ENCODE measurements around the gene TERF2IP.
A peak's percentile ranks its signal among the peaks of the same experiment; 100 is the strongest.

Gene TERF2IP

GRCh38 chr16:75620326-75621169, 27.0 kb upstream of the TERF2IP start:
- H3K27me3 ChIP-seq (ENCODE audit: control insufficient read depth in 5 of 5, insufficient read depth in 4 of 5, low read length in 5 of 5), result no peaks in the 10 kb centered on the region
- H3K9me3 ChIP-seq (ENCODE audit: control insufficient read depth in 5 of 5, low read length in 5 of 5), result no peaks in the 10 kb centered on the region
- peaks cover 17 to 49% (median 35%) of the 10 kb centered on the region in 5 donors for H3K36me3 ChIP-seq (ENCODE audit: control insufficient read depth in 5 of 5, insufficient read depth in 5 of 5, low read length in 5 of 5)
- H3K4me1 ChIP-seq (ENCODE audit: control insufficient read depth in 5 of 5, insufficient read depth in 5 of 5, low read length in 5 of 5), result peaks cover 8 to 29% (median 18%) of the 10 kb centered on the region in 5 donors
- peak overlapping the region in 1 of 5 donors; percentile 10 for H3K9ac ChIP-seq (ENCODE audit: low read length in 5 of 5)
- no peak overlapping the region for H3K27ac ChIP-seq (ENCODE audit: low read depth, low read length)
- no peak overlapping the region for H3K4me3 ChIP-seq (ENCODE audit: low read depth in 1 of 5, low read length in 5 of 5)

DNA sequence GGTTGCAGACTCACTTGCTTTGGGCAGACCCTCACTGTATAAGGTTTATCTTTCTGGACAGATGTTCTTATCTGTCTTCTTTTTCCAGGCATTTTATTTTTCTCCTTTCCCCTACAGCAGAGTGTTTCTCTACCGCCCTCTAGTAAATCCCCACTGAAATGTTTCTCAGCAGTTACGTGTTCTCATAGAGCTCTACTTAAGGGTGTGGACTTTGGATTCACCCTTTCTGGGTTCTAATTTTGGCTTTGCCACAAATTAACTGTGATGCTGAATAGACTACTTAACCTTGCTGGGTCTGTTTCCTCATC, 26.4 kb upstream of the TERF2IP start:
- H3K4me1 ChIP-seq (ENCODE audit: control insufficient read depth in 5 of 5, insufficient read depth in 5 of 5, low read length in 5 of 5), result peaks cover 8 to 29% (median 18%) of the 10 kb centered on the region in 5 donors
- H3K4me3 ChIP-seq (ENCODE audit: low read depth in 1 of 5, low read length in 5 of 5), result no peak overlapping the region
- H3K36me3 ChIP-seq (ENCODE audit: control insufficient read depth in 5 of 5, insufficient read depth in 5 of 5, low read length in 5 of 5), result peaks cover 19 to 49% (median 36%) of the 10 kb centered on the region in 5 donors
- peak overlapping the region in 2 of 5 donors; percentile 10 to 30 for H3K9ac ChIP-seq (ENCODE audit: low read length in 5 of 5)
- H3K9me3 ChIP-seq (ENCODE audit: control insufficient read depth in 5 of 5, low read length in 5 of 5), result no peaks in the 10 kb centered on the region
- H3K27me3 ChIP-seq (ENCODE audit: control insufficient read depth in 5 of 5, insufficient read depth in 4 of 5, low read length in 5 of 5), result no peaks in the 10 kb centered on the region
- H3K27ac ChIP-seq (ENCODE audit: low read depth, low read length), result no peak overlapping the region

DNA sequence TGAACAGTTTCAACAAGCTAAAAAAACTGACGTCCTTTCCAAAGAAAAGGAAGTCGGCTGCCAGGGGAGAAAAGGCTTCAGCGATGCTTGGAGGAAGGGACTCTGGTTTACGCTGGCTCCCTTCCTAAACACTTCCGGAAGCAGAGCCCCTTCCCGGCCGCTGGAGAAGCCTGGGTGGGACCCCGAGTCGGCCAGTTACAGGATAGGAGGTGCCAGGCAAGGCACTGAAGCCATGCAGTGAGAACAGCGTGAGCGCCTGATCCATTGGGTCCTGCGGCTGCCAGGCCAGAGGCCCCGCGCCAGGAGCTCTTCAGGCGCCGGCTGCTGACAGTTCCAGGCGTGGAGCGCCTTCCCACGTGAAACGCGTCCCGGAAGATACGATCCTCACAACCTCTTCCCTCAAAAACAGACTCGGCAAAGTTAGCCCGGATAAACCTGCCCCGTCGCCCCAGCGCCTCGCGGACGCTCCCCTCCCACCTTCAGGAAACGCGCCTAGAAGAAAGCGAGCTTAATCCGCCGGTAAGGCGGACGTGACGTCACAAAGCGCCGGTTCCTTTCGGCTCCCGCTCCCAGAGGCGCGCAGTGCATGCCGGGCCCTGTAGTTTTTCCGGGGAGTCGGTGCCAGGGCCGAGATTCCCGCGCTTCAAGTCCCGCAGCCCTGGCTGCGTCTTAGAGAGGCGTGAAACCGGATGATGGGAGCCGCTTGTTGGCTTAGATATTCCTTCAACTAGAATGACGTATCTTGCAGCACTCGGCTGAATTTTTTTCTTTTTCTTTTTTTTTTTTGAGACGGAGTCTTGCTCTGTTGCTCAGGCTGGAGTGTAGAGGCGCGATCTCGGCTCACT, 24.6 kb upstream of the TERF2IP start, which contains the start of gene ADAT1:
TSS of gene ADAT1 (minus strand) at position 521 of the 845 bp plus-strand sequence. CDS start 2,482 bp downstream, outside the sequence.
- peak within 1 kb of the TSS; percentile 91 for H3K27ac ChIP-seq (ENCODE audit: low read depth, low read length)
- H3K27me3 ChIP-seq (ENCODE audit: control insufficient read depth in 5 of 5, insufficient read depth in 4 of 5, low read length in 5 of 5), result no peaks in the 10 kb centered on the region
- peak within 1 kb of the TSS; percentile 73 to 90 (median 79) for H3K4me3 ChIP-seq (ENCODE audit: low read depth in 1 of 5, low read length in 5 of 5)
- H3K4me1 ChIP-seq (ENCODE audit: control insufficient read depth in 5 of 5, insufficient read depth in 5 of 5, low read length in 5 of 5), result peaks cover 8 to 29% (median 22%) of the 10 kb centered on the region in 5 donors
- peaks cover 19 to 50% (median 36%) of the 10 kb centered on the region in 5 donors for H3K36me3 ChIP-seq (ENCODE audit: control insufficient read depth in 5 of 5, insufficient read depth in 5 of 5, low read length in 5 of 5)
- H3K9me3 ChIP-seq (ENCODE audit: control insufficient read depth in 5 of 5, low read length in 5 of 5), result no peaks in the 10 kb centered on the region
- H3K9ac ChIP-seq (ENCODE audit: low read length in 5 of 5), result peak within 1 kb of the TSS; percentile 30 to 93 (median 84)

- Histone ChIP-seq H3K4me1 (ENCODE audit: control insufficient read depth in 5 of 5, insufficient read depth in 5 of 5, low read length in 5 of 5) (peaks cover 8 to 30% (median 27%) of the 10 kb centered on the region in 5 donors), H3K9ac (ENCODE audit: low read length in 5 of 5) (no peak overlapping the region), H3K4me3 (ENCODE audit: low read depth in 1 of 5, low read length in 5 of 5) (no peak overlapping the region), H3K36me3 (ENCODE audit: control insufficient read depth in 5 of 5, insufficient read depth in 5 of 5, low read length in 5 of 5) (peaks cover 21 to 52% (median 48%) of the 10 kb centered on the region in 5 donors), H3K27ac (ENCODE audit: low read depth, low read length) (no peak overlapping the region), H3K9me3 (ENCODE audit: control insufficient read depth in 5 of 5, low read length in 5 of 5) (no peaks in the 10 kb centered on the region), H3K27me3 (ENCODE audit: control insufficient read depth in 5 of 5, insufficient read depth in 4 of 5, low read length in 5 of 5) (no peaks in the 10 kb centered on the region)
Observed at GRCh38 chr16:75624921-75625334, 22.6 kb upstream of the TERF2IP start.

DNA sequence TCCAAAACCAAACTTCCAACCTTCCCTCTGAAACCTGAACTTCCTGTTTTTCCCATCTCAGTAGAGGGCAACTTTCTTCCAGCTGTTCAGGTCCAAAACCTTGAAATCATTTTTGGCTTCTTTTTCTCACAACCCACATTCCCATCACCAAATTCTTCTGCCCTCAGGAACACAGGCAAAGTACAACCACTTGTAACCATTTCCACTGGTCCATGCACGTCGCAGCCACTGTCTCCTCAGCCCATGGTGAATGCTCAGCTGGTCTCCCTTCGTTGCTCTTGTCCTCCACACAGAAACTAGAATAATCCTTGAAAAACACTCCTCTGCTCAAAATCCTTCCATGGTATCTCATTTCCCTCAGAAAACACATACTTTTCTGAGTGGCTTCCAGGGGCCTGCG, 20.8 kb upstream of the TERF2IP start:
- H3K9me3 ChIP-seq (ENCODE audit: control insufficient read depth in 5 of 5, low read length in 5 of 5), result no peaks in the 10 kb centered on the region
- H3K27ac ChIP-seq (ENCODE audit: low read depth, low read length), result no peak overlapping the region
- no peak overlapping the region for H3K4me3 ChIP-seq (ENCODE audit: low read depth in 1 of 5, low read length in 5 of 5)
- H3K4me1 ChIP-seq (ENCODE audit: control insufficient read depth in 5 of 5, insufficient read depth in 5 of 5, low read length in 5 of 5), result peaks cover 5 to 21% (median 13%) of the 10 kb centered on the region in 5 donors
- peaks cover 22 to 63% (median 60%) of the 10 kb centered on the region in 5 donors for H3K36me3 ChIP-seq (ENCODE audit: control insufficient read depth in 5 of 5, insufficient read depth in 5 of 5, low read length in 5 of 5)
- no peak overlapping the region for H3K9ac ChIP-seq (ENCODE audit: low read length in 5 of 5)
- H3K27me3 ChIP-seq (ENCODE audit: control insufficient read depth in 5 of 5, insufficient read depth in 4 of 5, low read length in 5 of 5), result no peaks in the 10 kb centered on the region

DNA sequence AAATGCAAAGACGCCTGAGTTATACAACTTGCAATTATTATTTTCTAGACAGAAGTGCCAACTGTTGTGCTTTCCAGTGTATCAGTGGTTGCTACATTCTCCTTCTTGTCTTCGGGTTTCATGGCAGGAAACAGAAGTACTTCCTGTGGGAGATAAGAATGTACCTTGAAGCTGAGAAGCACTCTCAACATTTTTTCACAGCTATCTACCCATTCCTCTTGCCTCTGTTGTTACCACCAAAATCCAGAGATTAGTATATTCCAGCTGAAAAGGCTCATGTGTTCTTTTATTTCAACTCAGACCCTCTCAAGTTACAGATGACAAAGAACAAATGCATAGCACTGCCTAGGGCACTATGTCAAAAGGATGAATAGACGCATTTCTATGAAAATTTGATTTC, 19.7 kb upstream of the TERF2IP start:
- Histone ChIP-seq H3K9ac (ENCODE audit: low read length in 5 of 5) (no peak overlapping the region), H3K36me3 (ENCODE audit: control insufficient read depth in 5 of 5, insufficient read depth in 5 of 5, low read length in 5 of 5) (peaks cover 26 to 72% (median 69%) of the 10 kb centered on the region in 5 donors), H3K9me3 (ENCODE audit: control insufficient read depth in 5 of 5, low read length in 5 of 5) (no peaks in the 10 kb centered on the region), H3K27ac (ENCODE audit: low read depth, low read length) (no peak overlapping the region), H3K4me1 (ENCODE audit: control insufficient read depth in 5 of 5, insufficient read depth in 5 of 5, low read length in 5 of 5) (peaks cover 0 to 12% (median 4%) of the 10 kb centered on the region in 5 donors), H3K4me3 (ENCODE audit: low read depth in 1 of 5, low read length in 5 of 5) (no peak overlapping the region), H3K27me3 (ENCODE audit: control insufficient read depth in 5 of 5, insufficient read depth in 4 of 5, low read length in 5 of 5) (no peaks in the 10 kb centered on the region)

DNA sequence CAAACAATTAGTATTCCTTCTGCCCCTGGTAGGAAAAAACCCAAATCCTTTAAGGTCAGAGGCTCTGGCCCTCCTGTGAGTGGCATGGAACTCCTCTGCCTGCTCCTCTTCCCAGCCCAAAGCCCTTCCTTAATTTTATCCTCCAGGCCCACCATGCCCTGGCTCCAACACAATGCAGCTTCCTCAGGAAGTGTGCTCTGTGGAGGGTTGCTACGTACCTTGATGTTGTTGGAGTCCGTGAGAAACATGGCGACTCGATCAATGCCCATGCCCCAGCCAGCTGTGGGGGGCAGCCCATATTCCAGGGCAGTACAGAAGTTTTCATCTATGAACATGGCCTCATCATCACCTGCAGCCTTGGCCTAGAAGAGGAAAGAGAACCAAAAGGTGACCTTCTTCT, 19.2 kb upstream of the TERF2IP start:
- Histone ChIP-seq H3K9ac (ENCODE audit: low read length in 5 of 5) (no peak overlapping the region), H3K27me3 (ENCODE audit: control insufficient read depth in 5 of 5, insufficient read depth in 4 of 5, low read length in 5 of 5) (no peaks in the 10 kb centered on the region), H3K4me1 (ENCODE audit: control insufficient read depth in 5 of 5, insufficient read depth in 5 of 5, low read length in 5 of 5) (peaks cover 0 to 12% (median 4%) of the 10 kb centered on the region in 5 donors), H3K27ac (ENCODE audit: low read depth, low read length) (no peak overlapping the region), H3K36me3 (ENCODE audit: control insufficient read depth in 5 of 5, insufficient read depth in 5 of 5, low read length in 5 of 5) (peaks cover 27 to 76% (median 71%) of the 10 kb centered on the region in 5 donors), H3K4me3 (ENCODE audit: low read depth in 1 of 5, low read length in 5 of 5) (no peak overlapping the region), H3K9me3 (ENCODE audit: control insufficient read depth in 5 of 5, low read length in 5 of 5) (no peaks in the 10 kb centered on the region)

GRCh38 chr16:75629132-75629531, 18.4 kb upstream of the TERF2IP start:
- H3K27me3 ChIP-seq (ENCODE audit: control insufficient read depth in 5 of 5, insufficient read depth in 4 of 5, low read length in 5 of 5), result no peaks in the 10 kb centered on the region
- H3K27ac ChIP-seq (ENCODE audit: low read depth, low read length), result no peak overlapping the region
- H3K4me1 ChIP-seq (ENCODE audit: control insufficient read depth in 5 of 5, insufficient read depth in 5 of 5, low read length in 5 of 5), result peaks cover 0 to 12% (median 0%) of the 10 kb centered on the region in 5 donors
- H3K9ac ChIP-seq (ENCODE audit: low read length in 5 of 5), result no peak overlapping the region
- H3K4me3 ChIP-seq (ENCODE audit: low read depth in 1 of 5, low read length in 5 of 5), result no peak overlapping the region
- H3K9me3 ChIP-seq (ENCODE audit: control insufficient read depth in 5 of 5, low read length in 5 of 5), result no peaks in the 10 kb centered on the region
- H3K36me3 ChIP-seq (ENCODE audit: control insufficient read depth in 5 of 5, insufficient read depth in 5 of 5, low read length in 5 of 5), result peaks cover 32 to 84% (median 79%) of the 10 kb centered on the region in 5 donors

DNA sequence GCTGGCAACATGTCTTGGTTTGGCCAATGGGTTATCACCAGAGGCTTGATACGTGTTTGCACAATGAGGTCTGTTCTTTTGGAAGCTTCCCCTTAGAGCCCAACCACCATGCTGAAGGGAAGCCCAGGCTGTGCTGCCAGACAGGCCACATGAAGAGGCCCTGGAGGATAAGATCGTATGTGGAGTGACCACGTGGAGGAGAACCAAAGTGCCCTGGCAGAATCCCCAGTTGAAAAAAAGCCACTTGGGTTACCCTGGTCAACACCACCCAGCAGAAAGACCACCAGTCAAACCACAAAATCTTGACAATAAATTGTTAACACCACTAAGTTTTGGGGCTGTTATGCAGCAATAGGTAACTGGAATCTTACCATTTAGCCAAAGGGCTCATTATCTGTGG, 17.5 kb upstream of the TERF2IP start:
- no peak overlapping the region for H3K27ac ChIP-seq (ENCODE audit: low read depth, low read length)
- no peaks in the 10 kb centered on the region for H3K27me3 ChIP-seq (ENCODE audit: control insufficient read depth in 5 of 5, insufficient read depth in 4 of 5, low read length in 5 of 5)
- H3K4me3 ChIP-seq (ENCODE audit: low read depth in 1 of 5, low read length in 5 of 5), result no peak overlapping the region
- H3K9ac ChIP-seq (ENCODE audit: low read length in 5 of 5), result no peak overlapping the region
- no peaks in the 10 kb centered on the region for H3K9me3 ChIP-seq (ENCODE audit: control insufficient read depth in 5 of 5, low read length in 5 of 5)
- H3K36me3 ChIP-seq (ENCODE audit: control insufficient read depth in 5 of 5, insufficient read depth in 5 of 5, low read length in 5 of 5), result peaks cover 38 to 94% (median 88%) of the 10 kb centered on the region in 5 donors
- peaks cover 0 to 12% (median 0%) of the 10 kb centered on the region in 5 donors for H3K4me1 ChIP-seq (ENCODE audit: control insufficient read depth in 5 of 5, insufficient read depth in 5 of 5, low read length in 5 of 5)
